Adrenal gland (tissue), 5 donors: ENCODE measurements around the gene DSG1.

Experiments used
- POLR2A ChIP-seq, 2 donors: fragments of 450-650 bp; IDR thresholded peaks; one replicate each; pipeline ENCODE4 v1.6.1; 2017; ENCODE audit warnings: antibody characterized with exemption in 2 of 2, mild to moderate bottlenecking in 2 of 2, moderate library complexity in 1 of 2
- TF ChIP-seq, protein P1 (sequence below), 6 experiments: fragments of 450-650 bp in 4 of 6; fragments of 200-600 bp in 2 of 6; sonication (generic) in 1 of 6; IDR thresholded peaks; 1 replicate in 5 of 6; 2 replicates in 1 of 6; pipeline versions ENCODE4 v1.5.1 to v1.8.0; 2016 to 2021; ENCODE audit warnings: antibody characterized with exemption in 6 of 6, mild to moderate bottlenecking in 2 of 6, moderate library complexity in 1 of 6
- donor health status: DM: no; HTN: no; CAD: no.

- TF ChIP-seq POLR2A (IDR thresholded peaks at IDR 0.05), result no peak
- TF ChIP-seq, protein P1, sequence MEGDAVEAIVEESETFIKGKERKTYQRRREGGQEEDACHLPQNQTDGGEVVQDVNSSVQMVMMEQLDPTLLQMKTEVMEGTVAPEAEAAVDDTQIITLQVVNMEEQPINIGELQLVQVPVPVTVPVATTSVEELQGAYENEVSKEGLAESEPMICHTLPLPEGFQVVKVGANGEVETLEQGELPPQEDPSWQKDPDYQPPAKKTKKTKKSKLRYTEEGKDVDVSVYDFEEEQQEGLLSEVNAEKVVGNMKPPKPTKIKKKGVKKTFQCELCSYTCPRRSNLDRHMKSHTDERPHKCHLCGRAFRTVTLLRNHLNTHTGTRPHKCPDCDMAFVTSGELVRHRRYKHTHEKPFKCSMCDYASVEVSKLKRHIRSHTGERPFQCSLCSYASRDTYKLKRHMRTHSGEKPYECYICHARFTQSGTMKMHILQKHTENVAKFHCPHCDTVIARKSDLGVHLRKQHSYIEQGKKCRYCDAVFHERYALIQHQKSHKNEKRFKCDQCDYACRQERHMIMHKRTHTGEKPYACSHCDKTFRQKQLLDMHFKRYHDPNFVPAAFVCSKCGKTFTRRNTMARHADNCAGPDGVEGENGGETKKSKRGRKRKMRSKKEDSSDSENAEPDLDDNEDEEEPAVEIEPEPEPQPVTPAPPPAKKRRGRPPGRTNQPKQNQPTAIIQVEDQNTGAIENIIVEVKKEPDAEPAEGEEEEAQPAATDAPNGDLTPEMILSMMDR (IDR thresholded peaks at IDR 0.05), result no peak
These were observed 80.2 kb downstream of the DSG1 start for GRCh38 chr18:31398191-31398590.
